HK-2 (cell line): ENCODE measurements around the gene XYLT1.

Source experiments
- DNase-seq: peaks from one replicate; pipeline ENCODE4 v3.0.0-alpha.2; 2018; ENCODE audit not compliant: unreplicated experiment

Gene XYLT1

DNA sequence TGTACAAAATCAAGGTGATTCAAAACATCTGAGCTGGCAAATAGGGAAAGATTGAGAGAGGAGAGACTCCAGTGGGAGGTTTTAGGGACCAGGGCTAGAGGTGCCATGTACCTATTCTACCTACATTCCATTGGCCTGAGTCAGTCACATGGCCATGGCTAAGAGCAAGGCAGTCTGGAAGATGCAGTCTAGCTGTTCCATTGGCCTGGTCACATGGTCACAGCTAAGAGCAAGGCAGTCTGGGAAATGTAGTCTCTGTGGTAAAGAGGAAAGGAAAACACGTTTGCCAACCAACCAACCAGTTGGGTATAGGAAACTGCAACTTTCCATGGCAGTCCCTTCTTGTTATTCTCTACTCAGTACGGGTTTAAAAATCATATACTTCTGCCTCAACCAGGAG lies 369.1 kb downstream of the XYLT1 start:
- DNase-seq, result no peak

DNA sequence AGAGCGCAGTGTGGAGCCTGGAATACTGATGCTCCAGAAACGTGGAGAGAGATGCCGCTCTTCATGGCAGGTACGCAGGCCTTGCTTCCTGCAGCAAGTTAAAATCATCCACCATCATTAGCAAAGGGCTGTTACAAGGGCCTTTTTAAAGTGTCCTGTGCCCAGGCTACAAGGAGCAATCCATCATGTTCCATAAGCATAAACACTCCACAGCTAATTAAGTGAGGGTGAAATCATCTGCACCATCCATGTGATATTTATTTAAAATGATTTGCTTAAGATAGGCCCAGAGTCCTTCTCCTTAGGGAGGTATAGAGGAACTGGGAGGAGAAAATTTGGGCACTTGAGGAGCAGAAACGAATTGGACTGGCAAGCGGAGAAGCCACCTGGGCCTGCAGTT lies 372.1 kb downstream of the XYLT1 start:
- no peak for DNase-seq

DNA sequence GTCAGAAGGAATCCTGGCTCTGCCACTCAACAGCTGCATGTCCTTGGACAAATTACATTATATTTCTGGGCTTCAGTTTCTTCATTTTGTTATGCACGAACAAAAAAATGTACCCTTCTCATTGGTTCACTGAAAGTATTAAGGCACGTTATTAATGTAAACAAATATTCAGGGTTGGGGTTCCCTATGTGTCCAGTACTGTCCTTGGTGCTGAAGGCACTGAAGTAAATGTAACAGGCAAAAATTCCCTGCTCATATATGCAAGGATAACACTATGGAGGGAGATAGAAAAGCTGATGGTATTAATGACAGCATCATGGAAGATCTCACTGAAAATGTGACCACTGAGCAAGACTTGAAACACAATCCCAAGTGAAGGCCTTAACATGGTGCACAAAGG lies 386.6 kb downstream of the XYLT1 start:
- no peak for DNase-seq

DNA sequence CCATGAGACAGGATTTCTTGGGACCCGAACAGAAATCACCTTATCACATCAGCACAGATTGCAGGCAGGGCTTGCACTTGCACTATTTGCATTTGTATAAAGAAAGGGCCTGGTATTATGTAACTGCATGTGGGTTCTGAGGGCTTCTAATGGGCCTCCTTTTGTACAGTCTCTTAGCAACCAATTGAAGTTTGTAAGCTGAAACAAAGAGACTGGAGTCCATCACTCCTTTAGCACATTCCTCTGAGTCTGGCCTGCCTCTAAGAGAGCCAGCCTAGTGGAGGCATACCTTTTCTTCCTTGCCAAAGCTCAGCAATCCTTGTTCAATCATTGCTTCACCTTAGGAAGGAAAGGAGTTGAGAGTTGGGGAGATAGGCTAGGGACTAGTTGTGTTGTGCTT lies 387.1 kb downstream of the XYLT1 start:
- no peak for DNase-seq

DNA sequence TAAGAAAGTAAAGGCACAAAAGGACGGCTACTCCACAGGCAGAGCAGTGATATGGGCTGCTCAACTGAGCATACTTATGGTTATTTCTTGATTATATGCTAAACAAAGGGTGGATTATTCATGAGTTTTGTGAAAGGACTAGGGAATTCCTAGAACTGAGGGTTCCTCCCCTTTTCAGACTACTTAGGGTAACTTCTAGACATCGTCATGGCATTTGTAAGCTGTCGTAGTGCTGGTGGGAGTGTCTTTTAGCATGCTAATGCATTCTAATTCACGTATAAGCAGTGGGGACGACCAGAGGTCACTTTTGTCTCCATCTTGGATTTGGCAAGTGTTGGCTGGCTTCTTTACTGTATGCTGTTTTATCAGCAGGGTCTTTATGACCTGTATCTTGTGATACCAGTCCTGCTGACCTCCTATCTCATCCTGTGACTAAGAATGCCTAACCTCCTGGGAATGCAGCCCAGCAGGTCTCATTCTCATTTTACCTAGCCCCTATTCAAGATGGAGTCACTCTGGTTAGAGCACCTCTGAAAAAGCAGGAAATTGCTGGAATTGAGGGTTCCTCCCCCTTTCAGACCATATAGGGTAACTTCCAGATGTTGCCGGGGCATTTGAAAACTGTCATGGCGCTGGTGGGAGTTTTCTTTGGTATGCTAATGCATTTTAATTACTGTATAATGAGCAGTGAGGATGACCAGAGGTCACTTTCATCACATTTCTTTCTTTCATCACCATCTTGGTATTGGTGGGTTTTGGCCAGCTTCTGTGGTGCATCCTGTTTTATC lies 388.5 kb downstream of the XYLT1 start:
- DNase-seq, result no peak

DNA sequence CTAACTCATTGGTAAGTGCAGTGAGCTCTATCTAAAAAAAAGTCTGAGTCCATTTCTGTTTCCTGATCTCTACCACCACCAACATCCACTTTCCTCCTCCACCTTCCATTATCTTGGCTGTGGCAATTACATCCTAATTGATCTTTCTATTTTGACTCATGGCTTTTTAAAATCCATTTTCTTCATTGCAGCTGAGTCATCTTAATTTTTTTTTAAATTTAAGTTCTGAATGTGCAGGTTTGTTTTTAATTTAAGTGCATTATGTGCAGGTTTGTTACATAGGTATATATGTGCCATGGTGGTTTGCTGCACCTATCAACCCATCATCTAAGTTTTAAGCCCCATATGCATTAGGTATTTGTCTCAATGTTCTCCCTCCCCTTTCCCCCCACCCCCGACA lies 390.7 kb downstream of the XYLT1 start:
- no peak for DNase-seq

DNA sequence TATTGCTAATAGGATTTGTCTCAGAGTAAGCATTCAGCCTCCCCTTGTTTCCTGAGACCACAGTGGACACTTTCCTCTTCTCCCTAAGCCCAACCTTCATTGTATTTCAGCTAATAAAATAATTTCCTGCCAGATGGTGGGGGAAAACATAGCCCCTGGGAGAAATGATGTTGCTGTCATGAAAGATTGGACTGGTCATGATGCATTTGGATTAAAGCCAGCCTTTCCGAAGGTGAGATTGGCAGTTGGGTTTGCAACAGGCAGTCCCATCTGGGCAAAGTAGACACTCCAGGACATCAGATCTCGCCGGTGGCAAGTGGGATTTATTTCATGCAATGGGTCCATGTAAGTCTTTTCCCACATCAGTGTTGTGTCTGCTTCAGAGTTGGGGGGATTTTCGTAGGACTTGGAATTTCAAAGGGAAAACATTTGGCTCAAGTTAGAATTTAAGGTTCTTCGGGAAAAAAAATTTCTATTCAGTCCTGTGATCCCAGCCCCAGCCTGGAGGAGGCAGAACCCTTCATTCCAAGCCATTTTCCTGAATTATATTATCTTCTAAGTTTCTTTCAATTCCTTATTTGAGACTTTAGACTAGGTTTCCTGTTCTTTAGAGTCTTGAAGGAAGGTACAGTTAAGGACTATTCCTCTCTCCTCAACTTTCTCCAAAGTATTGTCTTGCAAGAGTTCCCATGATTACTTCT lies 391.7 kb downstream of the XYLT1 start:
- DNase-seq, result no peak

DNA sequence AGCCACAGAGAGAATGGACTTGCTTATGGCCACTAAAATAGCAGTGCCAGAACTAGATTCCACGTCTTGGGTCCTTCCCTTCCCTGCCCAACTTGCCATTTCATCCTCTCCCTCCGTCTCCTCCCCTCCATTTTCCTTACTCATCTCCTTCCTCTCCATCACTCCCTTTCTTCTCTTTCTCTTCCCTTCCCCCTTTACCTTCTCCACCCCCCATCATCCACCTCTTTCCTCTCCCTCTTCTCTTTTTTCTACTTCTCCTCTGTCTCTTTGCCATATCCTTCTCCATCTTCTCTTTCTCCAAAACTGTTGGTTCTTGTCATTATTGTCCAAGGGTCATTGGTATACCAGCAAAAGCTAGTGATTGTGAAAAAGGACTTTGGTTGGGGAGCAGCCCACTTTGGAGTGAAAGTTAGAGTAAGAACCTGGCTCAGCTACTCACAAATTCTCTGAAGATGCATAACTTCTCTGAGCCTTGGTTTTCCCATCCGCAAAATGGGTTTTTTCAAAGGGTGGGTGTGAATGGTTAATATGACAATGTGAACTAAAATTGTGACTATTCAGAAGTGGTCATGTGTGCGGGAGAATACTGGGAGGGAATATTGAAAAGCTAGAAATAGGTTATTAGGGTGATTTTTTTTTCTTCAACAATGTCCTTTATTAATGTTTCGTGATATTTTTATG lies 393.8 kb downstream of the XYLT1 start:
- DNase-seq, result no peak

DNA sequence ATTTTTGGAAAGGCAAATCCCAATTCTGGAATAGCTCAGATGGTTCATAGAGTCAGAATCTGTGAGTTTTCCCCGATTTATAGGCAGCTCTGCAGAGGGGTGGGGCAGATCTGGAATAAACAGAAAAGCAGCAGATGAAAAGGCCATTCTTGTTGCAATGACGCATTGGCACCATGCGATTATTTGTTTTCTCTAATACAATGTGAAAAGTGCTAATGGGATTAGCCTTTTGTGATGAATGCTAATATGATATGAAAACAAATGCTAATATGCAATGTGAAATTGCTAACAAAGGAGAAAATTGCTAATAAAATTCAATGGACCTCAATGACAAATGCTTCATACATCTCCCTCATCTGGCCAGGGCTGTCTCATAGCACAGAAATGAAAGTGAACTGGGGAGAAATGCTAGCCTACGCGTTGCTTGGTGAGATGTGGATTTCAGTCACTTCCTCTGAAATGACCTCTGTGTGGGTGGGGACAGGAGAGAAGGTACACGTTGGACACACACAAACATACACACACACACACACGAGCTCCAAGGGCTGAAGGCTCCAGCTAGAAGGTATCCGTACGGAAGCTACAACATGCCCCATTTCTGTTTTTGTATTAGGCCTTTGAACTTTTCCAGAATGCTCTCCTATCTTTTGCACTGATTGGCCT lies 394.5 kb downstream of the XYLT1 start:
- no peak for DNase-seq

DNA sequence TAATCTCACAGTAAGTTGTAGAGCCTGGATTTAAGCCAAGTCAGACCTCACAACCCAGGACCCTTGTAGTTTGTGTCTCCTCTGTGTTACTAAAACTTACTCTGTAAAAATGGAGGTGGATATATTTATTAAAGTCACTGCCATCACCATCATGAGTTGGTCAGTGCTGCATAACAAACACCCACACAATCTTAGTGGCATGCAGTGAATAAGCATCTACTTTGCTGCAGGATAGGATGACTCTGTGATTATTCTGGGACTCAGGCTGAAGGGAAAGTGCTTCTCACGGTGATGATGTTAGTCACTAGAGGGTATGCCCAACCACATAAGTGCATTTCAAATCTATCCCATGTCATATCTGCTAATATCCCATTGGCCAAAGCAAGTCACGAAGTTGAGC lies 398.7 kb downstream of the XYLT1 start:
- DNase-seq, result no peak

DNA sequence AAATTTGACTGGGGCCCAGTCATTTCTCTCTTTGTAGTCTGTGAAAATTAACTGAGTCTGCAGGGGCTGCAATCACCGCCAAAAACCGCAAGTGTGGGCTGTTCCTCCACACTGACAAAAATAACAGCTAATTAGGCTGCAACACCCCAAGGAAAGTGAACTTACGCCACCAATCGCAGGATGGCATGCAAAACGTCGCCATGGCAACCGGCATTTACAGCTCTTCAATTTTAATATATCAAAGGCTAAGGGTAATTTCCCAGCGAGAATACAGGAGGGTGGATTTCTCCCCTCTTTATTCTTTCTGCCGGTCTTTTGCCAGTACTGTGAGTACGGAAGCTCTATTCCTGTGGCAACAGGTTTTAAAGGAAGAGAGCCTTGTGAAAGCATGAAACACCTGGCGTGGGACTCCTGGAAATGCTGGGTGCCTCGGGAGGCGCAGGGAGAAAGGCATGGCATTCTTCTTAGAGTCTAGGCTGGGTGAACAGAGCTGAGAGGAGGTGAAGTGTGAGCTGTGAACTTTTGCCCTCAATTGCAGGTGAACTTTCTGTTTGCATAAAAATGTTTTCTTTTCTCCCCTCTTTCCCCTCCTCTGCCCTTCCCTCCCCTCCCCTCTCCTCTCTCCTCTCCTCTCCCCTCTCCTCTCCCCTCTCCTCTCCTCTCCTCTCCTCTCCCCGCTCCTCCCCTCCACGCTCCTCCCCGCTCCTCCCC lies 399.7 kb downstream of the XYLT1 start:
- no peak for DNase-seq

DNA sequence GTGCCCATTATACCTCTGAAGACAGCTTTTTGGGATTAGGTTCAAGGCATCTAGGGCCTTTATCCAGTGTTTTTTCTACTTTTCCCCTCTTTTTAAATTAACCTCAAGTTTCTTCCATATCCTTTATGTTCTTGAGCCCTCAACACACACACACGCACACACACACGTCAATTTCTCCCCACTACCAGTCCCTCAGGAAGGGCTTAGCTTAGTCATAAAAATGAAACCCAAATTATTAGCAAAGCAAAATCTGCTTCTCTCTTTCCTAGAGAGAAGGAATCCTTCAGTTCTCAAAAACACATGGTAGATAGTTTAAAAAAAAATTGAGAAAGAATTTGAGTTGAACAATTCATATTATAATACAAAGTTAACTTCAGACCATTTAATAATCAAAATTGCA lies 401.1 kb downstream of the XYLT1 start:
- no peak for DNase-seq

DNA sequence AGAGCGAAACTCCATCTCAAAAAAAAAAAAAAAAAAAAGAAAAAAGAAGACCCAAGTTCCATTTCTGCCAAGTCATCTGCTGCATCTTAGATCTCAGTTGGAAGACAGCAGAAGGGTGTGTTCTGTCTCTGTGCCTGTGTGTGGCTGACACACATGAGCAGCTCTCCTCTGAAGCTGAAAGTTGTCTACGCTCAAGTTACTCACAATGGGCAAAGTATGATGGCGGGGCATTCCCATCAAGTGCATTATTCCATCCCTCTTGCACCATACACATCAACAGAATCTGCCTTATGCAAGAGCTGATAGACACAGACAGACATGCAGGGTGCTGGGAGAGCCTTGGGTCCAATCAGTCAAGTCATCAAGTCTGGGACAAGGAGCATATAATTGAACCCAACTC lies 402.2 kb downstream of the XYLT1 start:
- no peak for DNase-seq

DNA sequence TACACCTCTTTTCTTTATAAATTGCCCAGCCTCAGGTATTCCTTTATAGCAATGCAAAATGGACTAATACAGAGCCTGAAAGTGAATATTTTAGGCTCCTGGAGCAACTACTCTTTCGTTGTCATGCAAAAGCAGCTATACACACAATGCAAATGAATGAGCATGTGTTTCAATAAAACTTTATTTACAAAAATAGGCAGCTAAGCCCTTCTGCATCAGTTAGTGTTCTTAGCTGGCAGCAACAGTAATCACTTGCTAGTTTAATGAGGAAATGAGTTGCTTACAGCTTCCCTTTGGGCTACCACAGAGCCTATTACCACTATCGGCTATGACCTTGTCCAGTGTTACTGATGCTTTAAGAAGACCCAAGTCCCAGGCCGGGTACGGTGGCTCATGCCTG lies 402.9 kb downstream of the XYLT1 start:
- DNase-seq, result no peak

DNA sequence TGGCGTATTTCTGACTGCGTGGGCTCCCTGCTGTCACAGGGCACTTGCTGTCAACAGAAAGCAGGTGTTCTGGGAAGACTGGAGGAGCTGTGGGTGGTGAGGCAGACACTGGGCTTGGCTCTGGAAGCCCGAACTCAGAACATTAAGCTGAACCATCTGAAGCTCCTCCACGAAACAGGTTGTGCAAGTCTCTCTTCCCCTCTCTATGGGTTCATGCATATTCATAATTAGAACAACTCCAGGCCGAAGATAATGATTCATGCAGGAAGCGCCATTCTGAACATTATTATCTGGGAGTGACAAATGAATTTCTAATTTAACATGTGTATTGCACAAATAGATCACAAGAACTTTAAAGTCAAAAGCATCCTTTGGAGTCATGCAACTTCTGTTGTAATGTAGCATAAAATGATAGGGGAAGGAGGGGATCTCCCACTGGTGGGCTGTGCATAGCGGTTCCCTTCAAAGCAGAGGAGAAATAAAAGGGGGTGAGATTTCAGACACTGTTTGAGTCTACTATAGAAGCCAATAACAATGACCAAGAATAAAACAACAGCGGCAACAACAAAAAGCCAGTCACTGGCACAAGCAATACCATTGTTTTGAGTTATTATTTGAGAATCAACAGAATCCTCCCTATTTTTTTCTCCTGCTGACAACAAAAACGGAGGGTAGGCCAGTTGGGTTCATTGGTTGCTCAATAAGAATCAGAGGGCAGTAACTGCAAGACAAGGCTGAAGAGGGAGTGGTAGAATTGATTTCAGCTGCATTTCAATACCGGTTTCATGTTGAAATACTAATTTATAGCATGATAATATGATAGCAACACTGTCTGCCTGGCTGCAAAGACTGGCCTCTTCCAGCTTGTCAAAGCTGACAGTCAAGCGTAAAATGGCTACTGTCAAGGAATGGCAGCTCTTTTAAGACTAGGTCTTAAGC lies 407.3 kb downstream of the XYLT1 start:
- DNase-seq, result no peak

DNA sequence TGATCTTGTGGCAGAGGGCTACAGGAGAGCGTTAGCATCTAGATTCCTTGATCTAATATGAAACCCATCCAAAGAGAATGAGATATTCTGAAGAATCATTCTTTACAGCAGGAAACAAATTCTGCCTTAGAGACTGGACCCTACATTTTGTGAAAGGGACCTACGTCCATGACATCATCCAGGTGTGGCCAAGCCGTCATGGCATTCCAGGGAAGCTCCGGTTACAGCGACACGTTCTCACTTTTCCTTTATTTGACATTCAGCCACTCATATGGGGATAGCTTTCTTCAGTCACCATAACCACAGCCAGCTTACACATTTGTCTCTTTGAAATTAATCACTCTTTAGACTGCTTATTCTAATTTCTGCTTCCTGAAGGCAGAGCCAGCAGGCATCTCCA lies 408.1 kb downstream of the XYLT1 start:
- DNase-seq, result no peak

DNA sequence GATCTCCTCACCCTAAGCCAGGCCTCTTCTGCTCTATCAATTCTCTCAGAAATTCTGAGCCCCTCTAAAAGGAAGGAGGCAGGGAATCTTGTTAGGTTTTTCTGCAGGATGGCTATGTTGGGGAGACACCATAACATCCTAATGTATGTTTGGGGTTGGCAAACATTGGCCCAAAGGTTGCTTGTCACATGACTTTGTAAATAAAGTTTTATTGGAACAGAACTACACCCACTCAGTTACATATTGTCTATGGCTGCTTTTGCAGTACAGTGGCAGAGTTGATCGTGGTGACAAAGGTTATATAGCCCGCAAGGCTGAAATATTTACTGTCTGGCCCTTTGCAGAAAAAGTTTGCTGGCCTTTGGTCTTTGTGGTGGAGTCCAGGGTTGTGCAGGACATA lies 409.4 kb downstream of the XYLT1 start:
- no peak for DNase-seq

DNA sequence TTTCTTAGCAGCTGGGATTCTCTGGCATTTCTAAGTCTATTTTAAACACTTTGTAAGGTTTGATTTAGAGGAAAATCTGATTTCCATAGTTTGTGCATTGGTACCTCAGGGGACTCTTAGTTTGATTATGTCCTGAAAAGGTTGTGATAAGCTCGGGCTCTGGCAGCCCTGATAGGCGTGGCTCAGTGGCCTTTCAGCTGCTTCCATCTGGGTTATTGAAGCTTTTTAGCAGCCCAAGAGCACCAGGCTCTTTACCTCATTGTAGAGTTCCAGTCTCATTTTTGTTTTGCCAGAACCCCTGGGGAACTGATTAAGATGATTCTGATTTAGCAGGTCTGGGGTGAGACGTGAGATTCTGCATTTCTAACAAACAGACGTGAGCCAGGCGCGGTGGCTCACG lies 412.3 kb downstream of the XYLT1 start:
- no peak for DNase-seq

DNA sequence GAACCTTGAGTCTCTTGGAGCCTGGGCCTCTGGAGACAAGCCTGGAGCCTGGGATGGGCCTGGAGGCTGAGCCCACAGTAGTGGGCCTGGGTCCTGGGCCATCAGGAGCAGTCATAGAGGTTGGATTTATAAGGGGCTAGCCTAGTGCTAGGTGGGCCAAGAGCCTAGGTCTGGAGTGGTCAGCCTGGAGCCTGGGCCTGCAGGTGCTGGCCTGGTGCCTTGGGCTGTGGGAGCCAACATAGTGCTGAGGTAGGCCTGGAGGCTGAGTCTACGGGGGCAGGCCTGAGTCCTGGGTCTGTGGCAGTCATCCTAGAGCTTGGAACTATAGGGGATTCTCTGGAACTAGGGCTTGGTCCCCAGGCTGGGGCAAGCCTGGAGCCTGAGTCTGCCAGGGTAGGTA lies 414.1 kb downstream of the XYLT1 start:
- DNase-seq, result no peak

DNA sequence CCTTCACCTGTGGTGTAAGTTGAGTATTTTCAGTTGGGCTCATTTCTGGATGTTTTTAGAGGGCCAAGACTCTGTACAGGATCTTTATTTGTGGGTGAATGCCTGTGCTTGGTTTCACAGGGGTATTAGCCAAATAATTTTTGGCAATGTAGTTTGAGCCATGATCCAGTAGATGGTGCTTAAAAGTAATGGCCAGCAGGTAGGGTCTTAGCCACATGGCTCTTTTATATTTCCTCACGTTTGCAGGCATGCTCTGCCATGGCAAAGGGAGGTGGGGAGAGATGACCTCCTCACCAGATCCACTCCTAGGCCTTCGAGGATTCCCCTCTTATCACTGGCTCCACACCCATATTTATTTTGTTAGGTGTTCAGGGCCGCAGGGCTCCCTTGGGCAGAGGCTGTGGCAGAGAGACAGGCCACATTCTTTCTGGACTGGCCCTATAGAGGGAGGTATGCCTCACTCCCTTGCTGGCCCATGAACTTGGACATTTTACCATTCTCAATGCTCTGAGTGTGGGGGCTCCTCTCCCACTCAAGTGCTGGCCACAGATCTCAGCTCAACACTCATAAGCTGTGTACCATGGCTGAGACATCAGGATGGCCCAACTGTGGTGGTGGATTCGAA lies 417.1 kb downstream of the XYLT1 start:
- DNase-seq, result no peak
